K562 (cell line): ENCODE results near the gene UBE2L6. TPM values are rescaled to one million over a fixed set of nuclear protein-coding genes. Genes with fewer than 3 reads are reported as not detected.

Experiments
- ATAC-seq: fragments of 200-7000 bp; cut with Tn5 transposase; 3 replicates; pipeline ENCODE4 v1.9.1; 2020; ENCODE audit warnings: moderate library complexity
- BruUV-seq: library from RNA; stranded (reverse); fragments of 400-500 nt; replicated peaks from 2 replicates; lab custom pipeline; 2021; lab: Mats Ljungman, UMichigan
- CTCF ChIA-PET: fragments of 300-600 bp; formaldehyde crosslinking; extraction: SDS; loops from one replicate; lab custom pipeline; 2021; ENCODE audit warnings: low intra/inter-chr PET ratio; lab: Yijun Ruan, JAX
- POLR2A ChIA-PET: fragments of 300-600, 350-650 bp; sonication (Branson Sonifier 250); formaldehyde crosslinking; extraction: SDS; loops from one replicate; lab custom pipeline; 2021; ENCODE audit warnings: antibody characterized with exemption, inconsistent platforms; lab: Yijun Ruan, JAX
- DNase-seq, 4 experiments: peaks; one replicate each; pipeline versions ENCODE4 v3.0.0 to v3.0.0-alpha.2; 2011 to 2018; ENCODE audit warnings: low spot score in 3 of 4, mixed read lengths in 3 of 4; ENCODE audit errors: extremely low read depth in 1 of 4
- FAIRE-seq: peaks from 2 replicates; lab custom pipeline; 2011; peaks lifted over from hg19 to GRCh38; lab: Jason Lieb, UNC
- H2AFZ ChIP-seq: 2 replicates; pipeline ENCODE4 v1.6.0; 2011; ENCODE audit warnings: low read depth, low read length, control low read depth, inconsistent platforms
- H3K27ac ChIP-seq: fragments of 200-600 bp; 3 replicates; pipeline ENCODE4 v1.8.0; 2011; ENCODE audit warnings: low read depth, mild to moderate bottlenecking, control low read depth, inconsistent platforms, low read length, moderate library complexity, mixed read lengths; ENCODE audit errors: extremely low read depth
- H3K27me3 ChIP-seq, 2 experiments: fragments of 300-600 bp in 1 of 2; 2 replicates in 1 of 2; 3 replicates in 1 of 2; pipeline versions ENCODE4 v1.6.0 to v1.8.0; 2011; ENCODE audit warnings: inconsistent platforms in 2 of 2, low read length in 2 of 2, mild to moderate bottlenecking in 1 of 2, mixed read lengths in 1 of 2, moderate library complexity in 1 of 2; ENCODE audit not compliant: control insufficient read depth in 2 of 2, insufficient read depth in 2 of 2
- H3K36me3 ChIP-seq: fragments of 300-600 bp; 3 replicates; pipeline ENCODE4 v1.8.0; 2011; ENCODE audit warnings: mild to moderate bottlenecking, low read length, inconsistent platforms; ENCODE audit not compliant: control insufficient read depth, insufficient read depth
- H3K4me1 ChIP-seq, 2 experiments: fragments of 200-600 bp in 1 of 2; replicated peaks in 1 of 2; 2 replicates in 1 of 2; 3 replicates in 1 of 2; pipeline versions ENCODE4 v1.5.1 to v1.8.0; 2011; ENCODE audit warnings: inconsistent platforms in 2 of 2, low read length in 2 of 2, mild to moderate bottlenecking in 1 of 2, mixed read lengths in 1 of 2, moderate library complexity in 1 of 2; ENCODE audit not compliant: control insufficient read depth in 2 of 2, insufficient read depth in 2 of 2
- H3K4me2 ChIP-seq: 2 replicates; pipeline ENCODE4 v1.6.1; 2011; ENCODE audit warnings: low read length, control low read depth, inconsistent platforms, mixed read lengths; ENCODE audit not compliant: insufficient read depth
- H3K4me3 ChIP-seq: fragments of 200-600 bp; sonication (generic), shearing (Covaris generic); 2 replicates; pipeline ENCODE4 v1.5.1; 2016; ENCODE audit warnings: control low read depth, inconsistent platforms
- H3K79me2 ChIP-seq: fragments of 200-600 bp; 3 replicates; pipeline ENCODE4 v1.8.0; 2011; ENCODE audit warnings: low read length, inconsistent platforms; ENCODE audit not compliant: control insufficient read depth, insufficient read depth
- H3K9ac ChIP-seq, 2 experiments: 2 replicates each; pipeline versions ENCODE4 v1.6.0 to v1.6.1; 2011; ENCODE audit warnings: low read depth in 2 of 2, low read length in 2 of 2, control low read depth in 1 of 2, inconsistent platforms in 1 of 2, mild to moderate bottlenecking in 1 of 2, mixed read lengths in 1 of 2; ENCODE audit not compliant: insufficient read depth in 1 of 2
- H3K9me1 ChIP-seq: one replicate; pipeline ENCODE4 v1.6.0; 2011; ENCODE audit warnings: inconsistent platforms, mild to moderate bottlenecking, low read length, moderate library complexity; ENCODE audit not compliant: control insufficient read depth, insufficient read depth
- H3K9me3 ChIP-seq: replicated peaks from 2 replicates; pipeline ENCODE4 v1.5.1; 2011; ENCODE audit warnings: low read depth, low read length, inconsistent platforms; ENCODE audit not compliant: control insufficient read depth, insufficient read depth
- H4K20me1 ChIP-seq: replicated peaks from 2 replicates; pipeline ENCODE4 v1.6.1; 2011; ENCODE audit warnings: low read length, inconsistent platforms, mixed read lengths; ENCODE audit not compliant: control insufficient read depth, insufficient read depth
- ZSCAN32 ChIP-seq: fragments of 450-650 bp; formaldehyde crosslinking; IDR thresholded peaks from 2 replicates; pipeline ENCODE4 v1.4.0; 2020; ENCODE audit warnings: mild to moderate bottlenecking, moderate library complexity
- in situ Hi-C: fragments of 300-500 bp; cut with MboI; formaldehyde crosslinking; loops from 4 replicates; pipeline ENCODE4 v1.15.0; 2018; ENCODE audit warnings: inconsistent platforms, mixed read lengths
- intact Hi-C: fragments of 100-400 bp; cut with micrococcal nuclease; formaldehyde crosslinking; loops from 2 replicates; pipeline ENCODE4 v1.14.2; 2022
- polyA plus RNA-seq, 8 experiments: library from polyadenylated mRNA; depleted of rRNA in 4 of 8; stranded (reverse) in 5 of 8; unstranded in 3 of 8; fragments of >200 nt; fragmentation: Nextera tagmentation in 2 of 8; fragmentation: Illumina TruSeq in 1 of 8; extraction: Ambion mirVana in 2 of 8; extraction: Trizol in 1 of 8; gene quantifications; 2 replicates each; pipeline versions ENCODE4 v1.2.1 to v1.2.3, GENCODE V29; 2011 to 2014; ENCODE audit warnings: inconsistent platforms in 1 of 8, missing spikeins in 1 of 8
- total RNA-seq, 7 experiments: library from RNA; depleted of rRNA in 6 of 7; stranded (reverse); fragments of >200 nt in 6 of 7; fragmentation: Illumina TruSeq in 2 of 7; extraction: Trizol in 2 of 7; gene quantifications; 2 replicates each; pipeline versions ENCODE4 v1.2.1 to v1.2.3, GENCODE V29; 2011 to 2021; ENCODE audit warnings: low replicate concordance in 1 of 7
- TF ChIP-seq, protein P1 (sequence below): sonication (generic); formaldehyde crosslinking; IDR thresholded peaks from 2 replicates; pipeline ENCODE4 v1.8.1; 2022; ENCODE audit warnings: missing genetic modification reagents
- TF ChIP-seq, protein P2 (sequence below): fragments of 450-650 bp; IDR thresholded peaks from 2 replicates; pipeline ENCODE4 v1.7.1; 2018; ENCODE audit warnings: mild to moderate bottlenecking, low read depth; ENCODE audit not compliant: partially characterized antibody
- TF ChIP-seq, protein P3 (sequence below): fragments of 250-450 bp; sonication (Bioruptor Pico); IDR thresholded peaks from 2 replicates; pipeline ENCODE4 v1.4.0; 2020
- TF ChIP-seq, protein P4 (sequence below): fragments of 250-450 bp; sonication (Bioruptor Pico); IDR thresholded peaks from 2 replicates; pipeline ENCODE4 v1.5.0; 2021; ENCODE audit warnings: mild to moderate bottlenecking, moderate library complexity

The UBE2L6 gene
- total and polyA plus RNA-seq, 9 of the 15 experiments (the other 6 are each of a cell fraction or from before 2014, with no cell fraction given), result 5.9 to 24.9 (median 9.7) TPM

DNA sequence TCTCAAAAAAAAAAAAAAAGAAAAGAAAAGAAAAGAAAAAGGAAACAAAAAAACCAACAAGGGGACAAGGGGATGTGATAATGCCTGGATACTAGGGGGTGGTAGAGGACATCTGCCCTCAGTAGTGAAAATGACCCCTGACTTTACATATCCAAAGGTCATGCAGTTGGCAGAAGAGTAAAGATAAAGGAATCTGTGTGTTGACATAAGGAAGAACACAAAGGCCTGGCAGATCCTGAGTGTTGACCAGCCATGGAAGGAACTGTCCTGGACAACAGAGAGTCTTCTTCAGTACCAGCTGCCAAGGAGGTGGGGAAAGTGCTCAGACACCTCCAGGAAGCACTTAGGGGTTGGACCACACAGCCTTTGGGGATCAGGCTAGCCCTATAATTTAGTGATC lies 64.6 kb downstream of the UBE2L6 start:
- Histone ChIP-seq H3K36me3 (peaks cover 69% of the 10 kb centered on the region), H3K9me1 (no peaks in the 10 kb centered on the region)
- no peak for ATAC-seq
- TF ChIP-seq, protein P1, sequence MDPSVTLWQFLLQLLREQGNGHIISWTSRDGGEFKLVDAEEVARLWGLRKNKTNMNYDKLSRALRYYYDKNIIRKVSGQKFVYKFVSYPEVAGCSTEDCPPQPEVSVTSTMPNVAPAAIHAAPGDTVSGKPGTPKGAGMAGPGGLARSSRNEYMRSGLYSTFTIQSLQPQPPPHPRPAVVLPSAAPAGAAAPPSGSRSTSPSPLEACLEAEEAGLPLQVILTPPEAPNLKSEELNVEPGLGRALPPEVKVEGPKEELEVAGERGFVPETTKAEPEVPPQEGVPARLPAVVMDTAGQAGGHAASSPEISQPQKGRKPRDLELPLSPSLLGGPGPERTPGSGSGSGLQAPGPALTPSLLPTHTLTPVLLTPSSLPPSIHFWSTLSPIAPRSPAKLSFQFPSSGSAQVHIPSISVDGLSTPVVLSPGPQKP (CRISPR knock-in tag), result no peak
- TF ChIP-seq, protein P2, sequence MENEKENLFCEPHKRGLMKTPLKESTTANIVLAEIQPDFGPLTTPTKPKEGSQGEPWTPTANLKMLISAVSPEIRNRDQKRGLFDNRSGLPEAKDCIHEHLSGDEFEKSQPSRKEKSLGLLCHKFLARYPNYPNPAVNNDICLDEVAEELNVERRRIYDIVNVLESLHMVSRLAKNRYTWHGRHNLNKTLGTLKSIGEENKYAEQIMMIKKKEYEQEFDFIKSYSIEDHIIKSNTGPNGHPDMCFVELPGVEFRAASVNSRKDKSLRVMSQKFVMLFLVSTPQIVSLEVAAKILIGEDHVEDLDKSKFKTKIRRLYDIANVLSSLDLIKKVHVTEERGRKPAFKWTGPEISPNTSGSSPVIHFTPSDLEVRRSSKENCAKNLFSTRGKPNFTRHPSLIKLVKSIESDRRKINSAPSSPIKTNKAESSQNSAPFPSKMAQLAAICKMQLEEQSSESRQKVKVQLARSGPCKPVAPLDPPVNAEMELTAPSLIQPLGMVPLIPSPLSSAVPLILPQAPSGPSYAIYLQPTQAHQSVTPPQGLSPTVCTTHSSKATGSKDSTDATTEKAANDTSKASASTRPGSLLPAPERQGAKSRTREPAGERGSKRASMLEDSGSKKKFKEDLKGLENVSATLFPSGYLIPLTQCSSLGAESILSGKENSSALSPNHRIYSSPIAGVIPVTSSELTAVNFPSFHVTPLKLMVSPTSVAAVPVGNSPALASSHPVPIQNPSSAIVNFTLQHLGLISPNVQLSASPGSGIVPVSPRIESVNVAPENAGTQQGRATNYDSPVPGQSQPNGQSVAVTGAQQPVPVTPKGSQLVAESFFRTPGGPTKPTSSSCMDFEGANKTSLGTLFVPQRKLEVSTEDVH, result no peak
- TF ChIP-seq ZSCAN32 (CRISPR knock-in tag), result no peak
- TF ChIP-seq, protein P3, sequence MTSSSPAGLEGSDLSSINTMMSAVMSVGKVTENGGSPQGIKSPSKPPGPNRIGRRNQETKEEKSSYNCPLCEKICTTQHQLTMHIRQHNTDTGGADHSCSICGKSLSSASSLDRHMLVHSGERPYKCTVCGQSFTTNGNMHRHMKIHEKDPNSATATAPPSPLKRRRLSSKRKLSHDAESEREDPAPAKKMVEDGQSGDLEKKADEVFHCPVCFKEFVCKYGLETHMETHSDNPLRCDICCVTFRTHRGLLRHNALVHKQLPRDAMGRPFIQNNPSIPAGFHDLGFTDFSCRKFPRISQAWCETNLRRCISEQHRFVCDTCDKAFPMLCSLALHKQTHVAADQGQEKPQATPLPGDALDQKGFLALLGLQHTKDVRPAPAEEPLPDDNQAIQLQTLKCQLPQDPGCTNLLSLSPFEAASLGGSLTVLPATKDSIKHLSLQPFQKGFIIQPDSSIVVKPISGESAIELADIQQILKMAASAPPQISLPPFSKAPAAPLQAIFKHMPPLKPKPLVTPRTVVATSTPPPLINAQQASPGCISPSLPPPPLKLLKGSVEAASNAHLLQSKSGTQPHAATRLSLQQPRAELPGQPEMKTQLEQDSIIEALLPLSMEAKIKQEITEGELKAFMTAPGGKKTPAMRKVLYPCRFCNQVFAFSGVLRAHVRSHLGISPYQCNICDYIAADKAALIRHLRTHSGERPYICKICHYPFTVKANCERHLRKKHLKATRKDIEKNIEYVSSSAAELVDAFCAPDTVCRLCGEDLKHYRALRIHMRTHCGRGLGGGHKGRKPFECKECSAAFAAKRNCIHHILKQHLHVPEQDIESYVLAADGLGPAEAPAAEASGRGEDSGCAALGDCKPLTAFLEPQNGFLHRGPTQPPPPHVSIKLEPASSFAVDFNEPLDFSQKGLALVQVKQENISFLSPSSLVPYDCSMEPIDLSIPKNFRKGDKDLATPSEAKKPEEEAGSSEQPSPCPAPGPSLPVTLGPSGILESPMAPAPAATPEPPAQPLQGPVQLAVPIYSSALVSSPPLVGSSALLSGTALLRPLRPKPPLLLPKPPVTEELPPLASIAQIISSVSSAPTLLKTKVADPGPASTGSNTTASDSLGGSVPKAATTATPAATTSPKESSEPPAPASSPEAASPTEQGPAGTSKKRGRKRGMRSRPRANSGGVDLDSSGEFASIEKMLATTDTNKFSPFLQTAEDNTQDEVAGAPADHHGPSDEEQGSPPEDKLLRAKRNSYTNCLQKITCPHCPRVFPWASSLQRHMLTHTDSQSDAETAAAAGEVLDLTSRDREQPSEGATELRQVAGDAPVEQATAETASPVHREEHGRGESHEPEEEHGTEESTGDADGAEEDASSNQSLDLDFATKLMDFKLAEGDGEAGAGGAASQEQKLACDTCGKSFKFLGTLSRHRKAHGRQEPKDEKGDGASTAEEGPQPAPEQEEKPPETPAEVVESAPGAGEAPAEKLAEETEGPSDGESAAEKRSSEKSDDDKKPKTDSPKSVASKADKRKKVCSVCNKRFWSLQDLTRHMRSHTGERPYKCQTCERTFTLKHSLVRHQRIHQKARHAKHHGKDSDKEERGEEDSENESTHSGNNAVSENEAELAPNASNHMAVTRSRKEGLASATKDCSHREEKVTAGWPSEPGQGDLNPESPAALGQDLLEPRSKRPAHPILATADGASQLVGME (CRISPR knock-in tag), result no peak
- TF ChIP-seq, protein P4, sequence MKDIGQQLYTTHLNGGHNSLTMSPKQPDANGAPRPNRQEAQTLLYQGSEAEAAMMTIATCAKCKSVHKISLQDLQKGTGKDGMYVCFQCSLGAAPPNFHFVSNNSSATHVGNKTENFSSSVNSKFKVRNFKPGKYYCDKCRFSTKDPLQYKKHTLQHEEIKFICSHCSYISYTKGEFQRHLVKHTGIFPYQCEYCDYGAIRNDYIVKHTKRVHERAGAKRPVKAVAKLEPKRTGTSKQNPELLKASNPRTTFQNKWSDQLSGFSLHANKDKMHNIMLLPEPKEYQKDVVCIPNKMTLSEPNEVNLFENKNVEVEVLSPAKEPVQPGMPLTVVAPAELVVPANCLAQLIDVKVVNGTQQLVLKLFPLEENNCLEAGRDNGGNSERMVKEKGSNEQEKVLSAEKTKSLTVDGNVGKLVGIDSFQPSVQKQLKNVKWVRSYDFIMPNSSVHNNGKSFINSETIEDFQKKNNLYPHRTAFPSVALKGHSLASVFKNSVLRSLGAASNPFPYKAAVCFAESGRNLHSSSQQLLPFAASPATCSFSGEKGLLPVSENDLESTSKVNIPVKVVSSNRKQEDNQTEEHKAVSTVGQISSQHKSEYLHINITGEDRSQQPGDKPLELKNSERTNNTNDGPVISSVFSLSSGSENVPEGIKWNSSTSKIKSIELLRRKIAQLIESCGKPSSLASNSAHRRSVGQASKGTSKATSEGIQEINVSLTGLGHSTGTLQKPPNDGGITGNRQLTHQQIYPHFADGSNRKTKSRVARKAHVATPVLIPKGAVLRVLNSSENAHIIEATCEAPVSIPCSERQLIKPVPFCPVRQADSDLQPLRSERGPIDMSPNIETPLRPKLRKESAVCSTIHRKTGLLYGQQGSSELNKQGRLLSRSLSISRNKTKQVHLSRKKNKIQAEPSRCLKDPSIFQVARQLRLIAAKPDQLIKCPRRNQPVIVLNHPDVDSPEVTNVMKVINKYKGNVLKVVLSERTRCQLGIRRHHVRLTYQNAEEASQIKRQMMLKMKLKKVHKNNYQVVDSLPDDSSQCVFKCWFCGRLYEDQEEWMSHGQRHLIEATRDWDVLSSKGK (CRISPR knock-in tag), result no peak
- TF ChIP-seq, all 486 proteins: peak for 0
- H3K9me3 ChIP-seq, result no peaks in the 10 kb centered on the region
- peaks cover 16 to 26% of the 10 kb centered on the region in 2 experiments for H3K4me1 ChIP-seq
- H3K27me3 ChIP-seq, result no peaks in the 10 kb centered on the region
- no peak for FAIRE-seq
- H3K4me2 ChIP-seq, result no peak overlapping the region
- H3K9ac ChIP-seq, result no peak overlapping the region
- DNase-seq, result no peak
- no peak overlapping the region for H2AFZ ChIP-seq
- peaks cover 24% of the 10 kb centered on the region for H4K20me1 ChIP-seq
- no peak overlapping the region for H3K27ac ChIP-seq
- H3K79me2 ChIP-seq, result peaks cover 13% of the 10 kb centered on the region; the same call in 2 of the 3 replicates
- BruUV-seq, result no TSS peak
- ChIA-PET CTCF (no interaction called here), POLR2A (interaction anchor here (0.5 to 4.5 kb wide), 5 partner anchors 8 to 88 kb away, joined by 3 to 25 read pairs (median 4); partner anchors contain the start of gene SLC43A1)
- in situ Hi-C loops (no loop called here), intact Hi-C loops (no loop called here)
- H3K4me3 ChIP-seq, result no peak overlapping the region
